HepG2 (cell line): ENCODE data around the gene DNMT3A. TPM values are rescaled to one million over a fixed set of nuclear protein-coding genes. Genes with fewer than 3 reads are reported as not detected.
A peak's percentile ranks its signal among the peaks of the same experiment; 100 is the strongest.

ENCODE experiments used
- ATAC-seq: fragments of 200-7000 bp; cut with Tn5 transposase; 3 replicates; pipeline ENCODE4 v1.9.1; 2020; ENCODE audit warnings: mild to moderate bottlenecking, moderate library complexity
- BruUV-seq: library from RNA; stranded (reverse); fragments of 400-500 nt; replicated peaks from 2 replicates; lab custom pipeline; 2021; lab: Mats Ljungman, UMichigan
- CTCF ChIA-PET: fragments of 300-600 bp; formaldehyde crosslinking; extraction: SDS; loops from one replicate; lab custom pipeline; 2021; ENCODE audit warnings: low total read pairs, inconsistent platforms, low intra/inter-chr PET ratio; lab: Yijun Ruan, JAX
- POLR2A ChIA-PET: fragments of 350-600 bp; sonication (Branson Sonifier 250); formaldehyde crosslinking; loops from one replicate; lab custom pipeline; 2020; ENCODE audit warnings: antibody characterized with exemption, inconsistent platforms; lab: Yijun Ruan, JAX
- DNase-seq: peaks from one replicate; pipeline ENCODE4 v3.0.0-alpha.2; 2015; ENCODE audit warnings: low spot score
- FAIRE-seq: peaks from 3 replicates; lab custom pipeline; 2011; peaks lifted over from hg19 to GRCh38; lab: Jason Lieb, UNC
- H2AFZ ChIP-seq: one replicate; pipeline ENCODE4 v1.6.1; 2011; ENCODE audit warnings: low read length, inconsistent platforms
- H3K27ac ChIP-seq: fragments of 300-600 bp; 3 replicates; pipeline ENCODE4 v1.8.0; 2011; ENCODE audit warnings: mixed run types, mild to moderate bottlenecking, mixed read lengths, low read length, inconsistent platforms; ENCODE audit not compliant: insufficient read depth; ENCODE audit errors: extremely low read length
- H3K27me3 ChIP-seq, 2 experiments: fragments of 200-600 bp in 1 of 2; 2 replicates in 1 of 2; 3 replicates in 1 of 2; pipeline versions ENCODE4 v1.6.0 to v1.8.0; 2011; ENCODE audit warnings: low read length in 2 of 2, mild to moderate bottlenecking in 2 of 2, moderate library complexity in 2 of 2, inconsistent platforms in 1 of 2; ENCODE audit not compliant: insufficient read depth in 2 of 2, control insufficient read depth in 1 of 2
- H3K36me3 ChIP-seq, 2 experiments: fragments of 200-600 bp in 1 of 2; replicated peaks in 1 of 2; 2 replicates in 1 of 2; 3 replicates in 1 of 2; pipeline versions ENCODE4 v1.5.1 to v1.8.0; 2011; ENCODE audit warnings: low read length in 2 of 2, inconsistent platforms in 1 of 2; ENCODE audit not compliant: insufficient read depth in 2 of 2, control insufficient read depth in 1 of 2
- H3K4me1 ChIP-seq: 2 replicates; pipeline ENCODE4 v1.5.1; 2012; ENCODE audit warnings: low read length, inconsistent platforms; ENCODE audit not compliant: insufficient read depth
- H3K4me2 ChIP-seq: 2 replicates; pipeline ENCODE4 v1.6.0; 2011; ENCODE audit warnings: low read depth, low read length, inconsistent platforms
- H3K4me3 ChIP-seq, 3 experiments: fragments of 200-600 bp in 1 of 3; sonication (generic), shearing (Covaris generic) in 1 of 3; replicated peaks in 1 of 3; 2 replicates each; pipeline ENCODE4 v1.5.1; 2011 to 2016; ENCODE audit warnings: low read length in 3 of 3, inconsistent platforms in 2 of 3, low read depth in 2 of 3, mild to moderate bottlenecking in 2 of 3, control low read depth in 1 of 3, mixed read lengths in 1 of 3; ENCODE audit not compliant: insufficient read depth in 1 of 3
- H3K79me2 ChIP-seq: one replicate; pipeline ENCODE4 v1.6.1; 2011; ENCODE audit warnings: low read length, inconsistent platforms; ENCODE audit not compliant: insufficient read depth
- H3K9ac ChIP-seq: 2 replicates; pipeline ENCODE4 v1.6.0; 2011; ENCODE audit warnings: mild to moderate bottlenecking, low read depth, low read length, inconsistent platforms; ENCODE audit not compliant: insufficient read depth
- H3K9me3 ChIP-seq: 2 replicates; pipeline ENCODE4 v1.5.1; 2012; ENCODE audit warnings: mild to moderate bottlenecking, low read length
- H4K20me1 ChIP-seq: 2 replicates; pipeline ENCODE4 v1.6.0; 2011; ENCODE audit warnings: inconsistent platforms, mild to moderate bottlenecking, low read length, moderate library complexity; ENCODE audit not compliant: insufficient read depth
- KDM1A ChIP-seq: IDR thresholded peaks from 2 replicates; pipeline ENCODE4 v1.6.1; 2016; ENCODE audit warnings: missing compliant biosample characterization
- ZNF138 ChIP-seq: sonication (generic); formaldehyde crosslinking; IDR thresholded peaks from 2 replicates; pipeline ENCODE4 v1.5.0; 2020; ENCODE audit warnings: mild to moderate bottlenecking, low read depth, missing genetic modification reagents
- ZNF430 ChIP-seq: sonication (generic); formaldehyde crosslinking; IDR thresholded peaks from 2 replicates; pipeline ENCODE4 v1.9.0; 2021; ENCODE audit warnings: mild to moderate bottlenecking, missing genetic modification reagents
- ZNF629 ChIP-seq: sonication (generic); formaldehyde crosslinking; conservative IDR thresholded peaks from 2 replicates; pipeline ENCODE4 v1.5.0; 2020; ENCODE audit warnings: missing genetic modification reagents
- ZNF878 ChIP-seq: sonication (generic); formaldehyde crosslinking; IDR thresholded peaks from 2 replicates; pipeline ENCODE4 v1.8.1; 2023; ENCODE audit warnings: mild to moderate bottlenecking, missing genetic modification reagents, moderate library complexity
- whole genome bisulfite sequencing: methylation state at CpG from one replicate; pipeline ENCODE4 v1.1.6; 2017; ENCODE audit warnings: low lambda C conversion rate; 5-methylcytosine and 5-hydroxymethylcytosine counted together
- in situ Hi-C: cut with HindIII; loops from 2 replicates; pipeline ENCODE4 v1.10.0; 2017; ENCODE audit warnings: low pct_unique_long_range_greater_than_20kb; ENCODE audit not compliant: extremely low pct_ligation_motif_present
- intact Hi-C: fragments of 100-400 bp; cut with micrococcal nuclease; formaldehyde crosslinking; loops from one replicate; pipeline ENCODE4 v1.10.0; 2022; ENCODE audit not compliant: unreplicated experiment
- polyA plus RNA-seq, 8 experiments: library from polyadenylated mRNA; depleted of rRNA in 3 of 8; stranded (reverse) in 7 of 8; unstranded in 1 of 8; fragments of >200 nt; fragmentation: Illumina TruSeq in 4 of 8; extraction: Trizol in 4 of 8; gene quantifications; 2 replicates each; pipeline versions ENCODE4 v1.2.1 to v1.2.3, GENCODE V29; 2011 to 2016; ENCODE audit warnings: low read depth in 4 of 8, missing spikeins in 1 of 8, mixed read lengths in 1 of 8; ENCODE audit not compliant: insufficient read depth in 1 of 8
- total RNA-seq, 5 experiments: library from RNA; depleted of rRNA; stranded (reverse); fragments of >200 nt; fragmentation: Illumina TruSeq; extraction: Trizol; gene quantifications; 2 replicates each; pipeline ENCODE4 v1.2.3, GENCODE V29; 2016; ENCODE audit warnings: low read depth in 1 of 5
- TF ChIP-seq, protein P1 (sequence below): sonication (generic); formaldehyde crosslinking; IDR thresholded peaks from 2 replicates; pipeline ENCODE4 v1.5.0; 2020; ENCODE audit warnings: mild to moderate bottlenecking, low read depth, missing genetic modification reagents, borderline replicate concordance

The DNMT3A gene
- total and polyA plus RNA-seq, 2 of the 13 experiments (the other 11 are each of a cell fraction or from before 2014, with no cell fraction given), result 14.7 to 29.1 TPM

DNA sequence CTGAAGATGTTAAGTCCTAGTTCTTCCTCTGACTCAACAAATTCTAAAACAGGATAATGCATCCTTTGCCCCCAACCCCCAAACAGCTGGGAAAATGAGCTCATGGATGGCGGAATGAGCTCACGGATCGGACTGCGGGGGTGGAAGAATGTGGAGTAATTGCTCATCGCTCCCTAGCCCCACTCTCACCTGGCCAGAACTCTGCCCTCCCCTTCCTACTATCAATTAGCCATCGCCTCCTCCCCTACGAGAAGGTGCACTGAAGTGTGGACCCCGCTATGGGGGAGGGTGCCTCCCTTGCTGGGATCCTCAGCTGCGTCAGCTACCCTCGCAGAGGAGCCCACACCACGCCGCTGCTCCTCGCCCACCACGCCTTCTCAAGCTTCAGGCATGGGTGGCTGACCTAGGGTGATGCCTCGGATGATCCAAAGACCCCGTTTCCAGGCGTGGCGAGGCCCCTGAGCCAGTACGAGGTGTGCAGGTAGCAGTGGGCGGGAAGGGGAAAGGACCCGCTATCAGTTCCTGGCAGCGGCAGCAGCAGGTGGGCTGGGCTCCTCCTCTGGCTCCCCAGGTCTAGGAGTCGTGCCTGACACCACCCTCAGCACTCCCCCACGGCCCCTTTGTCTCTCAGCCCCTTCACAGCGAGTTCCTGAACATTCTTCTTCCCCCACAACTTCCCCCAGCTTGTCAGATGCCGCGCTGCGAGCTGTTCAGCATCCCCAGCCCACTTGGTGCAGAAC is 91.2 kb downstream of the DNMT3A start (continued):
- TF ChIP-seq ZNF138 (0 out of 2 replicates have a peak, but pooled peaks have one; percentile 18), ZNF430 (0 out of 2 replicates have a peak, but pooled peaks have one; percentile 4), KDM1A (CRISPR knock-in tag) (no peak), ZNF878 (CRISPR knock-in tag) (no peak)

DNA sequence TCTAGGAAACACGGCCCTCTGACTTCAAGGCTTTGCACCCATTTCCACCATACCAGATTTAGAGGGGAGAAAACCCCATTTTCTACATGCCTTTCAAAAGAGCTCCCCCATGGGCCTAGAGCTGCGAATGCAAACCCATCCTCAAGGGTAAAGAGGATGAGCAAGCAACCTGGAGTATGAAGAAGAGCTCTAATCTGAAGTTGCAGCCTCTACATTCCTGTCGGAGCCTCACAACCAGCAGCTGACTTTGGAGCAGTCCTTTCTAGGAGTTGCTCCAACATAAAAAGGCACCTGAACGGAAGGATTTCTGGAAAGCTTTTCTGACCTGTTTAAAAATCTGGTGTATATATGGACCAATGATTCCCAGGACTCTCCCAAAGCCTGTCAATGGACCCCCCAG is 91.9 kb downstream of the DNMT3A start:
- in situ Hi-C loops (no loop called here), intact Hi-C loops (loop anchor here (1.0 kb wide), 1 partner anchor 19 kb away; no protein-coding TSS in a partner anchor)
- Histone ChIP-seq H3K4me1 (peaks cover 46% of the 10 kb centered on the region), H3K27me3 (no peaks in the 10 kb centered on the region), H3K9me3 (no peaks in the 10 kb centered on the region), H3K4me2 (peak overlapping the region; percentile 97), H3K79me2 (peaks cover 27% of the 10 kb centered on the region), H3K27ac (no peak overlapping the region), H4K20me1 (no peaks in the 10 kb centered on the region), H2AFZ (no peak overlapping the region), H3K9ac (no peak overlapping the region), H3K36me3 (peaks cover 22 to 33% of the 10 kb centered on the region in 2 experiments), H3K4me3 (no peak overlapping the region)
- POLR2A ChIA-PET, result interaction anchor here (0.9 to 3.6 kb wide), 3 partner anchors 10 to 37 kb away, joined by 3 to 17 read pairs (median 7); no protein-coding TSS in a partner anchor
- BruUV-seq, result no TSS peak
- TF ChIP-seq, protein P1, sequence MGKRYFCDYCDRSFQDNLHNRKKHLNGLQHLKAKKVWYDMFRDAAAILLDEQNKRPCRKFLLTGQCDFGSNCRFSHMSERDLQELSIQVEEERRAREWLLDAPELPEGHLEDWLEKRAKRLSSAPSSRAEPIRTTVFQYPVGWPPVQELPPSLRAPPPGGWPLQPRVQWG (CRISPR knock-in tag), result no peak
- 0 out of 2 replicates have a peak, but pooled peaks have one; percentile 4 for TF ChIP-seq ZNF629 (CRISPR knock-in tag)
- FAIRE-seq (no peak), DNase-seq (no peak), ATAC-seq (no peak)
- WGBS, result 96% methylated on average over 4 of the region's 4 CpGs
- CTCF ChIA-PET, result no interaction called here
